ENCODE results near the gene MMP7.

- no peak for TF ChIP-seq CTCF (IDR thresholded peaks at IDR 0.05; ENCODE audit: low read length)
- TF ChIP-seq EZH2 (IDR thresholded peaks at IDR 0.05; ENCODE audit: borderline replicate concordance, low read length), result no peak
Observed at GRCh38 chr11:102545701-102546100, 15.2 kb upstream of the MMP7 start.
